DMS53 treated with DMSO at 0.1 percent for 48 hours (cell line): ENCODE results near the gene CYP2C9.
"Not testable (repeated sequence)": the region's sequence is repeated elsewhere in the genome, so short reads cannot be mapped to it uniquely, and the experiment has no call there.

Experiments
- DNase-seq: peaks from one replicate; lab custom pipeline; 2025; ENCODE audit not compliant: unreplicated experiment; lab: John Stamatoyannopoulos, UW

The CYP2C9 gene

GRCh38 chr10:94938383-94938782, at the start of gene CYP2C9:
CYP2C9 (plus strand) TSS chr10:94938658; CDS start chr10:94938683, 25 bp downstream.
- no peak for DNase-seq

GRCh38 chr10:94889123-94889522, 49.3 kb upstream of the CYP2C9 start:
- no peak for DNase-seq

- DNase-seq = no peak
Observed at GRCh38 chr10:94890264-94891022, 48.0 kb upstream of the CYP2C9 start.

- DNase-seq = not testable (repeated sequence)
Observed at GRCh38 chr10:94898414-94898813, 40.0 kb upstream of the CYP2C9 start.

- no peak for DNase-seq
Observed at GRCh38 chr10:94902080-94902479, 36.4 kb upstream of the CYP2C9 start.

GRCh38 chr10:94902570-94902969, 35.9 kb upstream of the CYP2C9 start:
- DNase-seq = peak; percentile 1

- peak; percentile 17 for DNase-seq
Observed at GRCh38 chr10:94904506-94905148, 33.8 kb upstream of the CYP2C9 start.

GRCh38 chr10:94916423-94916822, 22.0 kb upstream of the CYP2C9 start:
- DNase-seq = no peak

GRCh38 chr10:94936721-94937120, 1.7 kb upstream of the CYP2C9 start:
- no peak for DNase-seq

- not testable (repeated sequence) for DNase-seq
Observed at GRCh38 chr10:94943432-94944103, 5.1 kb downstream of the CYP2C9 start.

- not testable (repeated sequence) for DNase-seq
Observed at GRCh38 chr10:94946181-94946580, 7.7 kb downstream of the CYP2C9 start.

GRCh38 chr10:94963901-94964300, 25.4 kb downstream of the CYP2C9 start:
- peak; percentile 64 for DNase-seq

GRCh38 chr10:94983555-94983954, 45.1 kb downstream of the CYP2C9 start:
- DNase-seq = no peak

- no peak for DNase-seq
Observed at GRCh38 chr10:94989192-94989591, 50.7 kb downstream of the CYP2C9 start.

- DNase-seq = peak; percentile 48
Observed at GRCh38 chr10:94991243-94991888, 52.9 kb downstream of the CYP2C9 start.

- no peak for DNase-seq
Observed at GRCh38 chr10:94992811-94993210, 54.4 kb downstream of the CYP2C9 start.

GRCh38 chr10:94997741-94998174, 59.3 kb downstream of the CYP2C9 start:
- DNase-seq = no peak

GRCh38 chr10:95026461-95026860, 88.0 kb downstream of the CYP2C9 start:
- no peak for DNase-seq

- peak; percentile 18 for DNase-seq
Observed at GRCh38 chr10:95031656-95032055, 93.2 kb downstream of the CYP2C9 start.

- DNase-seq = no peak
Observed at GRCh38 chr10:95034401-95034800, 95.9 kb downstream of the CYP2C9 start.
